Stimulated activated CD8-positive, alpha-beta memory T cell treated with anti-CD3 and anti-CD28 coated beads, Interleukin-12 subunit alpha, Interleukin-12 subunit beta, amount 100 ng/mL, for 4 hours (primary cell): Measurements from ENCODE around the gene CCL15.

Source experiments
- DNase-seq: peaks from one replicate; pipeline ENCODE4 v3.0.0-alpha.2; 2020; ENCODE audit warnings: low read depth

CCL15 gene

DNA sequence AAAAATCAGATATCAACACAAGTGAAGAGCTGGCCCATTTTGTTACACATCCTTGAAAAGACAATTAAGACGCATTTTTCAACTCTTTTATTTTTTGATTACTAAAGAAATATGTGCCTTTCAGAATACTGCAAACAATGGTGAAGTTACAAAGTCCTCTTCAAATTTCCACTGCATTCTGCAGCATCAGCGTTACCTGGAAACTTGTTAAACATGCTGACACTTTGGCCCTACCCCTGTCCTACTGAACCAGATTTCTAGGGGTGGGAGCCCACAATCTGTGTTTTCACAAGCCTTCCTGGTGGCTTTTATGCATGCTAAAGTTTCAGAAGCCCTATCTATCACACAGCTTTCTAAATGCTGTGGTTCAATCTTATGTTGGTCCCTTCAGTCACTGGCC, 10.3 kb downstream of the CCL15 start:
- no peak for DNase-seq

DNA sequence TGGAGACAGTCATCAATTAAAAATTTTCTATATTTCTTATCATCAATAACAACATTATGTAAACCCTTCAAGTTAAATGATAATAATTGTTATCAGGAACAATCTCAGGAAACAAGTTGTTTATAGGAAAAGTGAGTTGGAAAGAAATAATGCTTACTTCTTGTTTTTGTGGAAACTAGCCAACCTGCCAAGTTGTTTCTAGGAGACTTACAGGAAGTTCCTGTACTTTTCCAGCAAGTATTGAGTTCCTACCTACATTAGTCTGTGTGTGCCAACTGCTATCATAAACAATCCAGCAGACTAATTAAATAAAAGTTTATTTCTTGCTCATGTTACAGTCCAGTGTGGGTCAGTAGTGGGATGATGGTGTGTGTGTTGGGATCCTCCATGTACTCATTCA, 13.2 kb downstream of the CCL15 start:
- DNase-seq = no peak

DNA sequence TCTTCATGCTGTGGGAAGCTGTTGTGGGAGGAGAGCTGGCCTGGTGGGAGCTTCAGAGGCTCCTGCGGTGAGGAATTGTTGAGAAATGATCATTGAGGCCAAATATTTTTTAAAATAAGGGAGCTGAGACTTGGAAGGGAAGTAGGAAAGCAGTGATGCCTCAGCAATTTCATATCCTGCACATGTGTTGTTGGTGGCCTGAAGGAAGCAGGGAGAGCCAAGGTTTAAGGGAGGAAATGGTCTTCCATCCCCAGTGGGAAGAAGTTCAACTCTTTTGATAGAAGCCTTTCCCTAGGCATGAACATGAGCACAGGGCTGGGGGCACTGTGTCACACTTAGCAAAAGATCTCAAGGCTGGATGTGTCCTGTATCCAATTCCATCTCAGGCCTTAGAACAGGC, 14.7 kb downstream of the CCL15 start, which contains the start of gene CCL14:
Gene CCL14, minus strand, starts transcription at position 87 of the 400 bp plus-strand sequence. Its CDS starts 80 bp downstream, at position 7.
- DNase-seq = no peak

DNA sequence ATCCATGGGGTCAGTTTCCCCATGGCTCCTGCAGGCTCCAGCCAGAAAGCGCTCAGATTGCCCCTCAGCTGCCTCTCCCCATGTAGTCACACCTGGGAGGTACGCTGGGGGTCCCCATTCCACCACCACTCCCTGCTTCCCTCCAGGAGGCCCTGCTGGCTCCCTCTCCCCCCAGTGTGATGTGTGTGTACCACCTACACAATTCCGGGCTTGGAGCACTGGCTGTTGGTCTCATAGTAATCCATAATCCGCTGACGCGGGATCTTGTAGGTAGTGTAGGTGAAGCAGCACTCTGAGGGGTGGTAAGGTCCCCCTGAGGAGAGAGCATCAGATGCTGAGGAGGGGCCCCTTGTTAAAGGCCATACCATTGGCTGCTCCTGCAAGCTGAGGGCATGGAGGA, 17.2 kb downstream of the CCL15 start:
- DNase-seq = no peak

DNA sequence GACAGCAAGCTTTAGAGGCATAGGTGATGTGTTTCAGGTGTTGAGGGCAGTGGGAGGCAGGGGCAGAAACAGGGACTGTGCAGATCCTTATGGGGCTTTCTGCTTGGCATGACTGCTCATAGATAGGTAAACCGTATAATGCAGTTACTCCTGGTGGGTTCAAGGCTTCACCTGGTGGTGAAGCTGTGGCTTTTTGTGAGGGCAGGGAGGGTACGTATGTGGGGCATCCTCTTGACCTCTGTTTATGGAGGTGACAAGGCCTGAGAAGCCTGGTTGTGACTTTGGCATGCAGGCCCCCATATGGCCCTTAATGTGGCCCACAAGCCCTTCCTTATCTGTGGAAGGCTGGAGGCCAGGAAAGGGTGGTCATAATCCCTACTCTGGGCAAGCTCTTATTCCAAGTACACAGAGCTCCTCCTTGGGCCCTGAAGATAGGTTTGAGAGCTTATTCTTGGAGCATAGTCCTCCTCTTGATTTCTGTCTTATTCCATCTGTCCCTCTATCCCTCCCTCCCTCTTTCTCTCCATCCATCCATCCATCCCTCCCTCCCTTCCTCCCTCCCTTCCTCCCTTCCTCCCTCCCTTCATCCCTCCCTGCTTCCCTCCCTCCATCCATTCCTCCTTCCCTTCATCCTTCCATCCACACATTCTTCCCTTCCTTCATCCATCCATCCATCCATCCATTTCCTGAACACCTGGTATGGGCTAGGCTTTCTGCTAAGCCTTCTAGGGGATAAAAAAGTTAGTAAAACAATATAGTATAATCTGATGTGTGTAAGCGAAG, 18.8 kb downstream of the CCL15 start:
- DNase-seq = no peak

DNA sequence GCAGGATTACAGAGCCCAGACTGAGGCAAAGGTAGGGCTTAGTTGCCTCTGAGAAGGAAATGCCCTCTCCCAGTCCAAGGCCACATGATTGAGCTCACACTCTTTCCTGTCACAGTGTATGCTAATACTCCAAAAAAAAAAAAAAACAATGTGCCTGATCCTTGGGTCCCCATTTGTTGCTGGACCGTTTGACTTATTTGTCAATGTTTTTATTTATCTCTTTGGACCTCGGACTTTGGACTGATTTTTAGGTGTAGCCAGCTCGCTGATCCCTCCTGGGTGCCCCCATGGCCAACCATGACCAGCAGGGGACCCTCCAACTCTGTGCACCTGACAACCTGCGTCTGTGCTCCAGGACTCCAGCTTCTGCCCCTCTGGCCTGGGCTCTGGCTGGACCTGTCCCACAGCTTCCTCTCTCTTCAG, 19.4 kb downstream of the CCL15 start:
- DNase-seq = no peak

DNA sequence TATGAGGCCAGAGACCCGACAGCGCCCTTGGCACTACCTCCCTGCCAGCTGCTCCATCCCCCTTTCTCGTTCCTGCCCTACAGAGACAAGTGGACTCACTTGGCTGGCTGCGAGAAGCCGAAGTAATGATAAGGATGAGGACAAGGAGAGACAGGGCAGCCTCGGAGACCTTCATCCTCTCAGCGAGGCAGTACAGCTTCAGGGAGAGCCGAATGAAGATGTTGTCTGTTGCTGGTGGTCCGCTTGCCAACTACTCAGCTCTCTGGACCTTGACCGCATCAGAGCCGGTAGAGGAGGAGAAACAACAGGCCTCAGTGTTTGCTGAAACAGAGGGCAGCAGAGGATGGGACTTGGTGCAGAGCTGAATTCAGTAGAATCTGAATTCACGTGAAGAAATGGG, 20.1 kb downstream of the CCL15 start, which contains the start of gene CCL16:
Gene CCL16, minus strand, starts transcription at position 252 of the 400 bp plus-strand sequence. Its CDS starts 77 bp downstream, at position 175.
- DNase-seq = no peak

DNA sequence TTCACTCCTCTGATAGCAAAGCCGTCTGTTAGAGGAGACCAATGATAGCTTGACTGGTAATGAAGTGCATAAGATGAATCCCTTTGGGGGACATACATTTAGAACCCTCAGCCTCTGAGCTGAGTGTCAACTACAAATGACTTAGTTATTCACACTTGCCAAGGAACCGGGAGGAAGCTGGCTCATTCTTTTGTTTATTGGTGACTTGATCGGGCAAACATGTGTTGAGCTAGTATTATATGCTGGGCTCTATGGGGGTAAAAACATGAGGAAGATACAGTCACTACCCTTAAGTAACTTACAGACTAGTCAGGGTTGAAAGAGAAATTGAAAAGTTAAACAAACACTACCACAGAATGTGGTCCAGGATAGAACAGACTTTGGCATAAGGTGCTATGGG, 23.0 kb downstream of the CCL15 start:
- no peak for DNase-seq

DNA sequence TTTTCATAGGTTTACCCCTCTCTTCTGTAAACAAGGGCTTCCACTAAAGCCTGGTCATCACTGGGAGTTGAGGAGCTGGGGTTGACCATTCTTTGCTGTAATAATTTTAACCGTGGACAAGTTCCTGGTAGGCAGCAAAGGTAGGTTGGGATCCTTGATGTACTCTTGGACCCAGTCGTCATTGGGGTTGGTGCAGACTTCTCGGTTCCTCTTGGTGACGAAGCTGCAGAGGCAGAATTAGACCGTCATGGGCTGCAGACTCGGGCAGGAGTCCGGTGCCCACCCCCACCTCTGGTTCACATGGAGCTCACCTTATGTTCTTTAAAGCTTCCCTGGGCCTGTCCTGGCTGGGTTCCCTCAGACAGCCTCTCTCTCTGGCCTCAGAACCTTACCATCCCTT, 23.8 kb downstream of the CCL15 start:
- DNase-seq = no peak

DNA sequence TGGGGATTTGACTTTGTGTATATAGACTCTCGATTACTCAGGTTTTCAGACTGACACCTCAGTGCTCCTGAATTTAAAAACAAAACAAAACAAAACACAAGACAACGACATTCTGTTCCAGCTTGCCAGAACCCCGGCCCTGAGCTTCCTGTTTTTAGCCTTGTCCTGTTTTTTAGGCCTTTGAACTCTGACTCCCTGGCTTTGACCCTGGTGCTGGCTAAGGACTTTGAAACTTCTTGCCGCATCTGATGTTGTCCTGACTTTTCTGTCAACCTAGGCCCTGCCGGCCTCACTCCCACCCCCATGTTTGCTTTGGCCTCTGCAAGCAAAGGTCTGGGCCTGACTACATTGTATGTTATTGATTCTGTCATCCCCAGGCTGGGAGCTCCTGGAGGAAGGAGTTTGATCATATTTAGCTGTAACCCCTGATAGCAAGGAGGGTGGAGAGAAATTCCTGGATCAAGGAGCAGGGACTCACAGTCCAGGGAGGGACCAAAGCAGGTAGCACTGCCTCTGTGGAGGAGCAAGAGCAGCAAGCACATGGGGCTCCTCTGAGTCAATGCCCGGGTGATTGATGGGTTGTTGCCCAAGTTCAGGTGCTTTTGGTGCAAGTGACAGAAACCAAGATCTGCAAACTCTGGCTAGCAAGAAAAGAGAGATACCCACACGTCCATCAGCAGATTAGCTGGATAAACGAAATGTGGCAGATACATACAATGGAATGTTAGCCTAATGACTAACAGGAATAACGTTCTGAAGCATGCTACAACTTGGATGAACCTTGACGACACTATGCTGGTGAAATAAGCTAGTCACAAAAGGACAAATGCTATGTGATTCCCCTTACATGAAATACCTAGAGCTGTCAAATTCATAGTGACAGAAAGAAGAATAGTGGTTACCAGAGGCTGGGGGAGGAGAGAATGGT, 27.8 kb downstream of the CCL15 start:
- no peak for DNase-seq

DNA sequence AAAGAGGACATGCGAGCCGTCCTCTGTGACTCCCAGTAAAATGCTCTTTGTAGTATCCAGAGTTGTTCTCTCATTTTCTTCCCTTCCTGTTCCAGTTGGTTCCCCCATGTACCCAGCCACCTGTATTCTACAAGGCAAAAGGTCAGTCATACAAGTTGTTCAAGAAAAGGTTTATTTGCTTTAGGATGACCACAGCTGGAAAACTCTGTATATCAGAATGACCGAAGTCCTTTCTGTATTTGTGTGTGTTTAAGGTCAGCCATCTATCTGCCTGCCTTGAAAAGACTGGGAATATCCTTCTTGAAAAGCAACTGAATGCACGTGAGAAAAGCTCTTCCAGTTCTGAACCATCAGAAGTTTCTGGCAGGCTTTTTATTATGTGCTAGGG, 28.4 kb downstream of the CCL15 start:
- DNase-seq = no peak

DNA sequence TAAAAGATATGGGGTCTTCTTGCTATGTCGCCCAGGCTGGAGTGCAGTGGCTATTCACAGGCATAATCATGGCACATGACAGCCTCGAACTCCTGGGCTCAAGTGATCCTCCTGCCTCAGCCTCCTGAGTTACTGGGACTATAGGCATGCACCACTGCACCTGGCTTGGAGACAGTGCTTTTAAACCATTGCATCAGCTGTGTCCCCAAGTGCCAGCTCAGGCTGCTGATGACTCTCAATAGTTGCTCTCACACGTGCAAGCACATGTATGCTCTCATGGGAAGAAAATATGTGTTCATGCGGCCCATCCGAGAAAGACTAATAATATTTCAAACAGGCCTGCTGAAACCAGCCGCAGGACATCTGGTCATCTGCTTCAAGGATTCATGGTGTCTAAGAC, 28.8 kb downstream of the CCL15 start:
- no peak for DNase-seq

DNA sequence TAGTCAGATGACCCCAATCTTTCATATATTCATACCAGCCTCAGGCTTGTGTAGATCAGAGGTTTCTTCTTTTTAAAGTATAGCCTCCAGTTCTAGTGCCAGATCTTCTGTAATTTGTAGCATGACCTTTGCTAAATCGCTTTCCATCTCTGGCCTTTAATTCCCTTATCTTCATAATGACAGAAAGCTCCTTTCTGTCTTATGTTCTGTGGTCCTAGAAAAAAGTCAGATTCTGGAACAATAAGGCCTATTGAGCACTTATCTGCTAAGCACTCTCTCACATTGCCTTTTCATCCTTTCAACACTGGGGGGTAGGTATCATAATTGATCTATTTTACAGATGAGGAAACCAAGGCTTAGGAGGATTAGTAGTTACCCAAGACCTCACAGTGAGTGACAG, 29.3 kb downstream of the CCL15 start:
- no peak for DNase-seq

DNA sequence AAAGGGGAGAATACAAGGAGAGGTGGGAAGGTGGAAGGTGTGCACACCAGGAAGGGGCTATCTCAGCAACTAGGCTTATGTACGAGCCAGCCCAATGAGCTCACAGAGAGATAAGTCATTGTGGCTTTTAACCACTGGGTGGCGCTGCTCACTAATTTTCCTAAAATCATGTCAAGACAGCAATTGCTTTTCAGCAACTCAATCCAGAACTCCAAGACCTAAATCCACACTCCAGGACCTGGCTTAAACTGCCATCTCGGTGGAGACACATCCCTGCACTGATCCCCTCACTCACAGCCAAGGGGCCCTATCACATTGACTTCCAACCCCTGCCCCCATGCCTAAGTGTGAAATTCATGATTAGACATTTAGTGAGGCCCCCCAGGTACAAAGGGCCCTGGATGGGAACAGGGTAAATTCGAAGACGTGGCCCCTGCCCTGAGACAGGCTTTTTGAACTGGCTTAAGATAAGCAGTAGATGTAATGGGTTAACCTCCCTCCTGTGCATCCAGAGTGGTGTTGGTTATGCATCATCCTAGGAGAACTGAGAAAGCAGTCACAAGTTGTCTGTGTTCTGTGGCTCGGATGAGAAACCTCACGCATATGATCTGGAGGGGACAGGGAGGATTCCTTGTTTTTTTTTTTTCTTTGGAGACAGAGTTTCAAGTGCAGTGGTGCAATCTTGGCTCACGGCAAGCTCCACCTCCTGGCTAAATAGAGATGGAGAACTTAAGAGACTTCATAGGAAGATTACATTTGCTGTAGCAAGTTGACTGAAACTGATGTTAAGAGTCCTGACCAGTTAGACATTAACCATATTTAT, 31.6 kb downstream of the CCL15 start:
- DNase-seq = peak; percentile 31

DNA sequence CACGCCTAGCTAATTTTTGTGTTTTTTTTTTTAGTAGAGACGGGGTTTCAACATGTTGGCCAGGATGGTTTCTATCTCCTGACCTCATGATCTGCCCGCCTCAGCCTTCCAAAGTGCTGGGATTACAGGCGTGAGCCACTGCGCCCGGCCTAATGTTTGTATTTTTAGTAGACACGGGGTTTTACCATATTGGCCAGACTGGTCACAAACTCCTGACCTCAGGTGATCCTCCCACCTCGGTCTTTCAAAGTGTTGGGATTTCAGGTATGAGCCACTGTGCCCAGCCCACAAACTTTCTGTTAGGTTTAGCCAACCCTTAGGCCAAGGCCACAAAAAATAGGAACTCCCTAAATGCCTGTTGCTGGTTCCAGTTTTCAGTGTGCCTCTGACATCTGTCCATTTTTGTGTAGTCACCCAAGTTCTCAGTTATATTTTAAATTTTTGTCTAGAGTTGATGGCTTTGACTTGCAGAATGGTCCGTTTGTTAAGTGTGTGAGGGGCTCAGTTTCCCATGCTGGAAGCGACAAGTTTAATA, 32.8 kb downstream of the CCL15 start:
- no peak for DNase-seq

DNA sequence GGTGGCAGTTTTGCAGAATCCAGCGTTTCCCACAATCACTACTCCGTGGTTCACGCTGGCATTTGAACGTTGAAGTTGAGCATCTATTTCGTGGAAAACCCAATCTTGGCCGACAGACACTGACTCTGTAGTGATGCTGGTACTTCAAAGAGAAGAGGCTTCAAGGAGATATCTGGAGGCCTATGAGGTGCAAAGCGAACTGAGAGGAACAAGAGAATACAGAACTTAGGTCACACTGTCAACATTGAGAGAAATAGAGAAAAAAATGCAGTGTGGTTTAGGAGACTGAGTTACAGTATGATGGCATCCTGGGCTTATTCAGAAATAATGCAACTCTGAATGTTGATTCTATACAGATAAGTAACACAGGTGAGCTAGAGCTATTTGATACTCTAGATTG, 36.1 kb downstream of the CCL15 start:
- DNase-seq = no peak

DNA sequence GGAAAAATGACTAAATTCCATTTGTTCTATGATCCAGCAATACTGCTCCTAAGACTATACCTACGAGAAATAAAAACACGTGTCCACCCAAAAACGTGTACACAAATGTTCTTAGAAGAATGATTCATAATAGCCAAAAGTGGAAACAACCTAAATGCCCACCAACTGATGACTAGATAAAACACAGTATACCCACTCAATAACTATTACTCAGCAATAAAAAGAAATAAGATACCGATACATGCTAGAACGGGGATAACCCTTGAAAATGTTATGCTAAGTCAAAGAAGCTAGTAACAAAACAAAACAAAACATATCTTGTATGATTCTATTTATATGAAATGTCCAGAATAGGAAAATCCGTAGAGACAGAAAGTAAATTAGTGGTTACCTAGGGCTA, 37.7 kb downstream of the CCL15 start:
- no peak for DNase-seq

DNA sequence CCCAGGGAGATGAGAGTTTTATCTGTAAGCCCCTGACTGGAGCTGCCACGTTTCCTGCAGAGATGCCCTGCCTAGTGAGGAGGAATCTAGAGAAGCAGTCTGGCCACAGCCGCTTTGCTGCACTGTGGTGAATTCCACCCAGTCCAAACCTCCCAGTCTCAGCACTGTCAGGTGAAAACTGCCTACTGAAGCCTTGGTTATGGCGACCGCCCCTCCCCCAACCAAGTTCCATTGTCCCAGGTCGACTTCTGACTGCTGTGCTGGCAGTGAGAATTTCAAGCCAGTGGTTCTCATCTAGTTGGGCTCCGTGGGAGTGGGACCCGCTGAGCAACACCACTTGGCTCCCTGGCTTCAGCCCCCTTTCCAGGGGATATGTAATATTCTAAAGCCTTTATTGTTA, 47.6 kb downstream of the CCL15 start:
- no peak for DNase-seq

DNA sequence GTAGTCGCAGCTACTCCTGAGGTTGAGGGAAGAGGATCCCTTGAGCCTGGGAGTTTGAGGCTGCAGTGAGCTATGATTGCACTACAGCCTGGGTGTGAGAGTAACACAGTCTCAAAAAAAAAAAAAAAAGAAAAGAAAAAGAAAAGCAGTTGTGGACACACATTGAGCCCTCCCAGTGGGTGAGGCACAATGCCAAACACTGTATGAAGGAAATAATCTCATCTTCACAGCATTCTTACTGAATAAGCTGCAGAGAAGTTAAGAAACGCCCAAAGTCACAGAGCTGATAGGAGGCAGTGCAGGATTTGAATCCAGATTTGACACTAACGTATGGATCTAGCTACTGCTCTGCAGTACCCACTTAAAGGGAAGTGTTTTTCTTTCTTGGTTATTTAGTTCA, 52.0 kb downstream of the CCL15 start:
- DNase-seq = no peak

DNA sequence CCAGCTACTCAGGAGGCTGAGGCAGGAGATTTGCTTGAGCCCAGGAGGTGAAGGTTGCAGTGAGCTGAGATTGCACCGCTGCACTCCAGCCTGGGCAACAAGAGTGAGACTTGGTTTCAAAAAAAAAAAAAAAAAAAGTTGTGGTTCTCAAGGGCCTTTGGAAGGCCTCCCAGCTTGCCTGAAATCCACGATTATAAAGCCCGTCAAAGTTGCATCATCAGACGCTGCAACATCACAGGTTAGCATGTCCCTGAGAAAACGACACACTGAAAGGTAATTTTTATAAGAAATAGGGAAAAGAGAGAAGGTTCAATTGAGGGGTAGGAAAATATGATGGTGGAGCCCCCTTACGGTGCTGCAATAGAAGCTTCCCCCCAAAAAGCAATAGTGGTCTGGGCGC, 53.3 kb downstream of the CCL15 start:
- DNase-seq = no peak
